HG03342 (cell line): ENCODE measurements around the gene PPP1R9B.

Source experiments
- ATAC-seq: cut with Tn5 transposase; IDR thresholded peaks from one replicate; pipeline ENCODE4 v1.9.1; 2021; ENCODE audit warnings: mild to moderate bottlenecking, moderate library complexity; ENCODE audit not compliant: unreplicated experiment

PPP1R9B gene

DNA sequence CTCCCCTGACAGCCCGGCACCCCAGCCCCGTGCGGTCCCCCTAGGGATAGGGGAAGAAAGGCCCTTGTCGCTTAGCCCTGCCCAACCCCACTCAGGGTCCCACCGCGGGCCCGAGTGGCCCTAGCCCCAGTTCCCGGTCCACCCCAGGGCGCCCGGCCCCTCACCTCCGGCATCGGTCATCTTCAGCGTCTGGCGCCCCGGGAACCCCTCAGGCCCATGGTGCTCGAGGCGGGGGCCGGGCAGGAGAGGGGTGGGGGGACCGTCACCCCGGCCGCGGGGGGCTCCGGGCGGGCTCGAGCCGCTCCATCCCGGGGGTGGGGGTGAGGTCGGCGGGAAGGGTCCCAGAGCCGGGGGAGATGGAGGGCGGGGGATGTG lies 21.1 kb downstream of the PPP1R9B start:
- ATAC-seq, result no peak

DNA sequence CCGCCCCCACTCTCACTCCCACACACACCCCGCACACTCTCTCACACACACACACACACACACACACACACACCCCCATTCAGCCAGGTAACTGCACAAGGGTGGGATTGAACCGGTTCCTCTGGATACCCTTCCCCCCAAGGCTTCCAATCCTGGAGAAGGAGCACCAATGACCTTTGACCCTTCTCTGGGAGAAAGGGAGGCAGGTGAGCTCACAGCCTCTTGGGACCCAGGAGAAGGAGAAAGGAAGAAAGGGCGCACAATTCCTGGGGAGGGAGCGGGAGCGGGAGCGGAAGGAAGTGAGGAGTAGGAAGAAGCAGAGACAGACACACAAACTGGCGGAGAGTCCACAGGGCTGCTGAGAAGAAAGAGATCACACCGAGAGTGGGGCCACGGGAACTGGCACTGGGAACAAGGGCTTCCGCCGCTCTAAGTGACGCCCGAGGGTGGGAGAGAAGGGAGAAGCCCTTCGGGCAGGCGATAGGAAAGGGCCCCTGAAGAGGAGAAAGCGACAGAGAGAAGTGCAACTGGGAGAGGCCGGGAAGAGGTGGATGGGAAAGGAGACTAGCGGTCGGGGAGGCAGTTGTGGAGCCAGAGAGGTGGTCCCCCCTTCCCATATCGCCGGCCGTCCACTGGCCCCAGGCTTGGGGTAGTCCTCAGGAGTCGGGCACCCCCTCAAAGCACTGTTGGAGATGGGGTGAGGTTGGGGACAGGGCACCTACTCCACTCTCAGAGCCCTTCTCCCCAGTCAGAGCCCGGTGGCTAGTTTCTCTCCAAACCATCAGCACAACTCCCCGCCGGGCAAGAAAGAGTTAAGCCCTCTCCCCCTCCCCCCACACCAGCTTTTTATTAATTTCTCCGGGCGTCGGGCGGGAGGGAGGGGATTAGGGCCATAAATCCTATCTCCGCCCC lies 21.8 kb downstream of the PPP1R9B start:
- ATAC-seq, result no peak

DNA sequence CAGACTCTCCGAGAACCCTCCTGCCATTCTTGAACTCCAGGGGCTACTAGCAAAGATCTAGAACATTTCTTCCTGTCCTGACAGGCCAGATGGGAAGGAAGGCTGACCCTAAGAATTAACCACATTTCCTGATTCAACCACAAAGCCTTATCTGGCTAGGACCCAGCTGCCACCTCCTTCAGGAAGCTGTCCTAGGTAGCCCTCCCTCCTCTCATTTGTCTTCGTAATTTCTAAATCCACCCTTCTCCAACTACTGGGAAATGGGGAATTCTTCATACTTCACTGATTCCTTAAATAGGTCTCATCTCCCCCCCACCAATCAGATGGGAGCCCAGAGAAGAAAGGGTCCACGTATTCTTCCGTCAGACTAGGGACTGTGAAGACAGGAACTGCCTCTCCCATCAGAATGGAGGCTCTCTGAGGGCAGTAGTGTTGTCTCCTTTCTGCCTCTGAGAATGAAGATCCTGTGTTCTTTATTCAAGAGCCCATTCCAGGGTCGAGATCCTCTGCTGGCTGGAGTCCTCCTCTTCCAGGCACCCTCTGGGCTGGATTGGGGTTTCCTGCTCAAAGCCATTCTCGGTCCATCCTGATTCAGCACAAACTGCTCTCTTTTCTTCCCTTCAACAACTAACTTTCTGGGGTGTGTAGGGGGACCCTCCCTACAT lies 22.6 kb downstream of the PPP1R9B start:
- ATAC-seq, result no peak

DNA sequence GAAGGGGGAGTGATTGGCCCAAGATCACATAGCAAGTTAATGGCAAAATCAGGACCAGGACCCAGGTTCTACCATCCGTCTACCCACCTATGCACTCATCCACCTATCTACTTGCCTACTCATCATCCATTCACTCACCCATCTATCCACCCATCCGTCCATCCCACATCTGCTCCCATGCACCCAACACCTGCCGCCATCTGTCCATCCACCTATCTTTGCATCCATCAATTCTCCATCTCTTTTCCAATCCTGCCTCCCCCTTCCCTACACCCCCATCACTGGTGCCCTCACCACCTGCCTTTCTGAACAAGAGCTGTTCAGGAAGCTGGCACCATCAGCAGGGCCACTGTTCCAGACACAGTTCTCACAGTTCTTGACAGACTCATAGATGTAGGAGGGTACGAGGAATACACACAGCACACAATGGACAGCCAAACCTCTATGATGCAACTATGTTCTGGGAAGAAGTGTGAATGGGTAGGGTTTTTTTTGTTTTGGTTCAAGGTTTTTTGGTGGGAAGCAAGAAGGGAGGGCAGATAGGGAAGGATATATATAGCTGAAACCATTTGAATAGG lies 25.0 kb downstream of the PPP1R9B start:
- no peak for ATAC-seq

DNA sequence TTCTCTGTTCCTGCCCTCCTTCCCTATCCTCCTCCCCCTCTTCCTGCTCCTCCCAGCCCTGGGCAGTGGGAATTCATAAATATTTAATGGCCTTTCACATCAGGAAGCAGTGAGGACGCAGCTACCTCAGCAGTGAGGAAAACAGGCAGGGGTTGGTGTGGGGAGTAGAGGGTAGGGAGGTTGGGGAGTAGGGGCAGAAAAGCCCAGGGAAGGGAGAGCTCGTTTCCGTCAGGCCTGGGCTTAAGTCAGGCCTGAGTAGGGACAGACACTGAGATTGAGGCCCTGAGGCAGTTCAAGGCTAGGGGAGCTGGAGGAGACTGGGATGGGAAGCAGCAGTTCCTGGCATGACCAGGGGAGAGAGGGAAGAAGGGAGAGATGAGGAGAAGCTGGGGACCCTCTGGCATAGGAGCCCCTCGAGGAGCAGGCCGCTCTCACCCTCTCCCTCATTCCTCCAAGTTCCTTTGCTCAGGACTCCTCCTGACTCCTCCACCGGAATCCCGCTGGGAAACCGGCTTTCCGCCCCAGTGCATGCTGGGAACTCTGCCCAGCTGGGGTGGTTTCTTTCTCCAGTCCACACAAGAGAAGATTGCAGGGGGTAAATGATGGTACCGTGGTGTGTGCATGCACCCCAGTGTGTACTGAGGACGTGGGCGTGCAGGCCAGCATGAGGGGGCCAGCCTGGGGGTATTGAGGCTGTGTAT lies 26.7 kb downstream of the PPP1R9B start:
- ATAC-seq, result no peak

DNA sequence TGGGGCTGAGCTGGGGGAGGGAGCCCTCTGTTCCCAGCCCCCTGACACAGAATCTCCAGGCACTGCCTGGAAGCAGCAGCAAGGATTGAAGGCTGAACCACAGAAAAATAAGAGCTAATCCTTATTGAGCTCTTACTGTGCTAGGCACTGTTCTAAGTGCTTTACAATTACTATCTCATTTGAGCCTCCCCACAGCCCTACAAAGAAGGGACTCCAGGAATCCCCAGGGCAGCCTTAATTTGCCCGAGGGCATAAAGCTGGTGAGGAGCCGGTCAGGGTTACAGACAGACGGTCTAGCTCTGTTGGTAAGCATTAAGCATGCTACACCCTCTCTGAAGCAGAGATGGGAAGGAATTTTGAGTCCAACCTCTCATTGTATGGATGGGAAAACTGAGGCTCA lies 27.5 kb downstream of the PPP1R9B start:
- no peak for ATAC-seq

DNA sequence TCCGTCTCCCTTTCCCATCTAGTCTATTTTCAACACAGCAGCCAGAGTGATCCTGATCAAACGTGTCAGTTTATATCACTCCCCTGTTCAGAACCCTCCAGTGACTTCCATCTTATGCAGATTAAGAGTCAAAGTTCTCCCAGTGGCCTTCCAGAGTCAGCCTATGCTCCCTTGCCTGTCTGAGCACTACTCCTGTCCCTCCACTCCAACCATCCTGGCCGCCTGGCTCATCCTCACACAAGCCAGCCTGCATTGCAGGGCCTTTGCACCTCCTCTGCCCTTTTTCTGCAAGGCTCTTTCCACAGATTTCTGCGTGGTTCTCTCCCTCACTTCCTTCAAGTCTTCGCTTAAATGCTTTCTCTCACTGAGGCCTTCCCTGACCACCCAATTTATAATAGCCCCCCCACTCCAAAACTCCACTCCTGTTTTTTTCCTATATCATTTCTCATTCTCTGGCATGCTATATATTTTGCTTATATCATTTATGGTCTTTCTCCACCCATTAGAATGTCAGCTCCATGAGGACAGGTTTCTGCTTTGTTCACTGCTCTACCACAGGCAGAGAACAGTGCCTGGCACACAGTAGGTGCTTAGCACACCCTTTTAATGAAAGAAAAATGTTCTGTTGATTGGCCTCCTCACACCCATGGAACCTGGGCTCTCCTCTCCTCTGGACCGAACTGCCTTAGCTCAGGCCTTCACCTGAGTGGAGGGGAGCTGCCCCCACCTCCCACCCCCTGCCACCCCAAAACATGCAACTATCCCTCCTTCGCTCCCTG lies 29.8 kb downstream of the PPP1R9B start:
- no peak for ATAC-seq

DNA sequence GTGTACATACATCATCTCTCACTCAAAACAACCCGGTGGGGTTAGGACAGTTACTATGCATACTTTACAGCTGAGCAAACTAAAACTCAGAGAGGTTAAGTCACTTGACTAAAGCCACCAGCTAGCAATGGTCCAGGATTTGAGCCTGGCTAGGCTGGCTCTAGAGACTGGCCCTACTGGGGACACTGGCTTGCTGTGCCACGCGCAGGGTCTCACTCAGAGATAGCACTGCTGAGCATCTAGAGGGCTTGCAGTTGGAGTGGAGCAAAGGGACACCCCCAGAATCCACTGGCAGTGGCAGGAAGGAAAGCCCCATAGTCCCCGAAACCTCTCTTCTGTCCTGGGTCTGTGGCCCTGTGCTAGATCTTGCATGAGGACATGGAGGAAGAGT lies 31.7 kb downstream of the PPP1R9B start:
- no peak for ATAC-seq

DNA sequence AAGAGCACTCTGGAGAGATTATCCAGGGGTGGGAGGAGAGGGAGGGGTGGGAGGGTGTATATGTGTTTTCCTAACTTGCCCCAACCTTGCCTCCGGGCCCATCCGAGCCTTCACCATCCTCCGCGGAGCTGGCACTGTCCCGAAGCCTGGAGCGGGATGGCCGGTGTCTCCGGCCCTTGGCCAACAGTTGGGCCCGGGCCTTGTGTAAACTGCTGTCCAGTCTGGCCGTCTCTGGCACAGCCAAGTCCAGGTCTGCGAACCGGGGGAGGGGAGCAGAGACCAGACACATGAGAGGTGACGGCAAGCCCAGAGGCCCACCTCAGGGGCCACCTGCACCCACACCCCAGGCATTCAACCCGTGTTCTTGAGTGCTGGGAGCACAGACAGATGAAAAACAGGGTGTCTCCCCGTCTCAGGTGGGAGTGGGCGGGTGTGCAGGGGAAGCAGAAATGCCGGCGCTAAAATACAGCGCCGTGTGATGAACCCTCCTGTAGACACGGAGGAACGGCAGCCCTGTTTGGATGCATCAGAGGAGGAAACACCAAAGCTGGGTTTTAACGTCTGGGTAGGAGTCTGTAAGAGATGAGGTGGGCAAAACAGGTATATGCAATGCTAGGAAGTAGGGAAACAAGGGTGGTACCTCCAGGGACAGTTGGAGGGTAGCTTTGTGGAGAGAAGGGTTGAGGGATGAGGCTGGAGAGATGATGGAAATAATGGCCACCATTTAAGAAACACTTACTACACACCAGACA lies 32.2 kb downstream of the PPP1R9B start:
- no peak for ATAC-seq

DNA sequence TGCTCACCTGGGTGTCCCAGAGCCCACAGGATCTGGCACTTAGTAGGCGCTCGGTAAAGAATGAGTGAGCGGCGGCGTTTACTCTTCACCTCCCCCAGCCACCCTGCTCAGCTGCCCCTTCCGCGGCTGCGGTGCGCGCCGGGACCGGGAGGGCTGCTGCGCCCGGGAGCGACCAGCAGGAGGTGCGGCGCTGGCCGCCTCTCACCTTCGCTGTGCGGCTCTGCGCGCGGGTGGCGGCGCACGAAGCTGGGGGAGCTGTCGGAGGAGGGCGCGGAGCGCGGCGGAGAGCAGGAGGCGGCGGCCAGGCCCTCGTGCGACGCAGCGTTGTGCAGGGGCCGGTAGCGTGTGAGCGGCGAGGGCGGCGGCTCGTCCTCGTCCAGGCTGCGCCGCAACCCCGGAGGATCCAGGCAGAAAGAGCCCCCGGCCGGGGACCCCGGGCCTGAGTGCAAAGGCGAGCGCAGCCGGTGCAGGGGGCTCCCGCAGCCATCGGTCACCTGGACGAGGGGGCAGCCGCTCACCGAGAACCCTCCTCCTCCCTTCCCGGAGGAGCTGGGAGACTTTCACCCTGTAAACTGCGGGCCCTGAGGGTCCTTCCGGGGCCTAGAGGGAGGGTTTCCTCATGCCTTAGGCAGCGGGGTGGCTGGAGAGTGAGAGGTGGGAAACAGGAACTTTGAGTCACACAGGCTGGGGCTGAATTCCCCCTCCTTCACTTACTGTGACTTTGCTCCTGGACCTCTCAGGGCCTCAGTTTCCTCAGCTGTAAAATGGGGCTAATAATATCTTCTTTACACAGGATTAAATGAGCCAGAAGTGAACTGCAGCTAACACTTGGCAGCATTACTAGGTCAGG lies 33.0 kb downstream of the PPP1R9B start:
- ATAC-seq, result no peak

DNA sequence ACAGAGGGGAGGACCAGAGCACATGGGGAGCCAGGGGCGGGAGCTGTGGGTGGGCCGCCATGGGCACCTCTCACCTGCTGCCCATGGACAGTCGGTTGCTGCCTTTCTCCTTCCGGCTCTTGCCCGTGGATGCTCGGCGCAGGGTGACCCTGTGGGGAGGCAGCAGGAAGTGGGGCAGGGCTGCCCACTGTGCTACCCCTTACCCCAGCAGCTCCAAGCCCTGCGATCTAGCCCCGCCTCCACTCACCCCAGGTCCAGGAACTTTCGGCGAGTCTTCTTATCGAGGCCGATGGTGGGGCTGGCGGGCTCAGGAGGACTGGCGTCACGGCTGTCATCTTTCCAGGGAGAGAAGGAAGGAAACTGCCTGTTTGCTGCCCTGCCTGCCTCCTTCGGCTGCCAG lies 34.7 kb downstream of the PPP1R9B start:
- no peak for ATAC-seq

DNA sequence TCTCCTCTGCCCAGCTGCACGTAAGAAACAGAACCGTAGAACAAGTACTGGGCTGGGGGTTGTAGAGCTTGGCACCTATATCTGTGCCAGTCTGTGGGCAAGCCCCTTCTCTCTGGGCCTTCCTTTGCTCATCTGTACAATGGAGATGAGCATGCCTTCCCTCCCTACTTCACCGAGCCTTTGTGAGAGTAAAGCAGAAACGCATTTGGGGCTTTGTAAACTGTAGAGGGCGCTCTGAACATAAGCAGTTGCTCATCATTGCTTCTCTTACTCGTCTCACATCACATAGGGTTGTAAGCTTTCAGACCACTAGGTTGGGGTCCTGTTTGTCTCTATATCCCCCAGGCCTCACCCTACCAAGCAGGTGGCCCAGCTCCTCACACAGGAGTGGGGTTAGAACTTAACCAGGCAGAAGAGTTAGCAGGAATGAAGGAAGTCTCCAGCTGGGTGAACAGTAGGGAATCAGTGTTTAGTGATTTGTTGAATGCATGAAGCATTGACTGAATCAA lies 35.6 kb downstream of the PPP1R9B start:
- no peak for ATAC-seq

DNA sequence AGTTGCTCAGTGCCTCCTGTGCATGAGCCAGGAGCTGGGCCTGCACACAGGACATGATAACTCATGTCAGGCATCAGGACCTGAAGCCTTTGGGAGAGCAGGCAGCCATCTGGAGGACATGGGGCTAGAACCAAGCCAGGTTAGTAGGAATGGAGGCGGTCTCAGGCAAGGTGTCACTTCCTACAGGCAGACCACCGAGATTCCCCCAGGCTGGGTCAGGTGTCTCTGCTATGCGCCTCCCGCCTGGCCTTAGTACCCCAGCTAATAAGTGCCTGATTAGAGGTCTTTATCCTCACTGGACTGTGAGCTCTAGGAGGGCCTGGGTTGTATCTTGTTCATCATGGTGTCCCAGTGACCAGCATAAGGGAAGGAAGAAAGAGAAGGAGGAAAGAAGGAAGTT lies 36.1 kb downstream of the PPP1R9B start:
- ATAC-seq, result no peak

DNA sequence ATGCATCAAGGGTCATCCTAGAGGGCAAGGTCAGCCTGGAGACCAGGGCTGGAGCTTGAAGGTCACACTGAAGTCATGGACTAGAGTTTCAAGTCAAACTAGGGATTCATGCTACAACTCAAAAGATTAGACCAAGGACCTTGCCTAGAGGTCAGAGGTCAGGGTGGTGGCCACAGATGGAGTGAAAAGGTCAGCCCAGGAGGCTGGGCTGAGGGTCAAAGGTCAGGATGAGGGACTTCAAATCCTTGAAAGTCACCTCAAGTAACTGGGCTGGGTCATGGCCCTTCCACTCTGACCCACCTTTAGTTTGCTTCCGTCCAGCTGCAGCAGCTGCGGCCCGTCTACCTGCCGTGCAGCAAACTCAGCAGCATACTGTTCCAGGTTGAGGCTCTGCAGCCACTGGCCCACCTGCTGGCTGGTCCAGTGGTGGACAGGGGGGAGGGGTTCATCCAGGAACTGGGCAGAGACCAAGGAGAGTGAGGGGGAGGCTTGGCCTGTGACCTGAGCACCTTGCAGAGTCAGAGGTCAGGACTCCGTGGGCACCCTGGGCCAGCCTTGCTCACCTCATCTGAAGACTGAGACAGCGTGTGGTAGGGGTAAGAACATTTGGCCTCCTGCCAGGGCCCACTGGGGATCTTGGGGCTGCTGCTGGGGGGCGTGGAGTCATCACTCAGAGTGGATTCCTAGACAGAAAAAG lies 36.7 kb downstream of the PPP1R9B start:
- no peak for ATAC-seq

DNA sequence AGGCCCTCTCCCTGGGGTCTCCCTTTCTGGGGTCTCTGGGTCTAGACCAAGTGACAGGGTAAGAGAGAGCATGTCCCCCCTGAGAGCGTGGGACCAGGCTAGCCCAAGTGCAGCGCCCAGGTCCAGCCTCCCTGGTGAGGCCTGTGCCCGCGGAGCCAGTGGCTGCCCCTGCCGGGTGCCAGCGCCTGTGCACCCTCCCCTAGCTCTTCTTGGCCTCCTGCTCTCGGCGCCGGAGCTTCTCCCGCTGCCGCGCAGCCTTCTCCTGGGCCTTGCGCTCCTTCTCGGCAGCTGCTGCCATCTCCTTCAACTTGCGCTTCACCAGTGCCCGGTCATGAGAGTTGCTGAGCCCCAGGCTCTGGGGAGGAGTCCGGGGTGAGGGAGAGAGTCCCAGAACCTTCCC lies 37.8 kb downstream of the PPP1R9B start:
- no peak for ATAC-seq

DNA sequence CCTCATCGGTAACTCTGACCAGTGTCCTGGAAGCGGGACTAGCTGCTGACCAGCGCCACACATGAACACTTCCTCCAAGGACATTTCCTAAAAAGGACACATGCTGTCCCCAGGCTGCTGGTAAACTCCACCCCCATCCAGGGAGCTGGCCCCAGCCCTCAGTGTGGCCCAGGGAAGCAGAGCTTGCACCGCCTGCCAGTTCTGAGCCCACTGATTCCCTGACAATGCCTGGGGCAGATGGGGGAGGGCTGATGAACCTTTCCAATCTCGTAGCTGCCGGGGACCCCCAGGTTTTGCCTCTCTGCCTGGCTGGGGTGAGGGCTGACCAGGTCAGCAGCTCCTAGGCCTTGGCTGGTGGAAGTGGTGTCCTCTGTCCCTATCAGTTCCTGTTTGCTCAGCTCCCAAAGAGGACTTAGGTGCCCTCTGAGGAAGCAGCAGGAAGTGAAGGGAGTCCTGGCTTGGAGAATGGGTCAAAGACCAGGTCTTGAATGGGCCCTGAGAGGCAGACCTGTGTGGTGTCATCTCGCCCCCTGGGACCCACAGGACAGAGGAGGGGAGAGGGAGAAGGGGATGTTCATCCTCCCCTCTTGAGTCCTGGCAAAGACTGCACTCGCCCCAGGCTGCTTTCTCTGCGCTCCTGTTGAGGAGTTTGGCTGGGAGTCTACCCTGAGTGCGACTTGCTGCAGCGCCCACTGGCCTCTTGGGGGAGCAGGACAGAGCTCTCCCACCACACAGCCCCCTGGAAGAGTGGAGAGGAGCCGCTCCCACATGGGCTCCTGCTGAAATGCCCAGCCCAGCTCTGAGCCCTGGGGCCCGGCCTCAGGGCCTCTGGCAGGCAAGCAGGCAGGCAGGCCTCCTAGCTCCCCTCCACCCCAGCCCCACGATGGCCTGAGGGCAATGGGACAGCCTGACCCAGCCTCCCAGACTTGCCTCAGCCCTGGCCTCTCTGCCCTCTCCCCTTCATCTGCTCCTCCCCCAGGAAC lies 38.5 kb downstream of the PPP1R9B start:
- ATAC-seq, result no peak
